Activated T-cell treated with anti-CD3 and anti-CD28 coated beads, Interleukin-2, amount 50 U/mL, for 48 hours (primary cell): ENCODE results near the gene HOXA3.

ENCODE experiments used
- DNase-seq, 2 experiments: peaks; one replicate each; pipeline ENCODE4 v3.0.0-alpha.2; 2020

HOXA3 gene

DNA sequence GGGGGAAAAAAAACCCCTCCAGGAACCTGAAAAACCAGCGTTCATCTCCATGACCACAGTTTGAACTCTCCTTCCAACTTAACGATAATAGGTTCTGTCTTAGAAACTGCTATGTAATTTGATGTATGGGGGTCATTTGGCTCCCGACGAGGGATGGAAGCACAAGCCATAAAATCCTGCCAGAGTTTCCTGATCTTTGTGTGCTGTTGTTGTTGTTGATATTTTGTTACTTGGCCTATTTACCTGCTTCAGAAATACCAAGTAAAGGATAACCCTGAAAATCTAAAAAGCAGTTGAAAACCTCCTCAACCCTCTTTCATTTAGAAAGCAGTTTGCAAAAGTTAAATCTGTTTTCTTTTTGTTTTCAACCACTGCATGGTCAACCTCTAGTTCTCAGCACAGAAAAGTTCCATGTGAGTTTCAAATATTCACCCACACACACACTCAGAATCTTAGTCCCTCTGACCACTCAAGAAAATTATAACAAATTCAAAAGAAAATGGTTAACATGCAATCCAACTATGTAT is 40.6 kb downstream of the HOXA3 start:
- no peak for DNase-seq

DNA sequence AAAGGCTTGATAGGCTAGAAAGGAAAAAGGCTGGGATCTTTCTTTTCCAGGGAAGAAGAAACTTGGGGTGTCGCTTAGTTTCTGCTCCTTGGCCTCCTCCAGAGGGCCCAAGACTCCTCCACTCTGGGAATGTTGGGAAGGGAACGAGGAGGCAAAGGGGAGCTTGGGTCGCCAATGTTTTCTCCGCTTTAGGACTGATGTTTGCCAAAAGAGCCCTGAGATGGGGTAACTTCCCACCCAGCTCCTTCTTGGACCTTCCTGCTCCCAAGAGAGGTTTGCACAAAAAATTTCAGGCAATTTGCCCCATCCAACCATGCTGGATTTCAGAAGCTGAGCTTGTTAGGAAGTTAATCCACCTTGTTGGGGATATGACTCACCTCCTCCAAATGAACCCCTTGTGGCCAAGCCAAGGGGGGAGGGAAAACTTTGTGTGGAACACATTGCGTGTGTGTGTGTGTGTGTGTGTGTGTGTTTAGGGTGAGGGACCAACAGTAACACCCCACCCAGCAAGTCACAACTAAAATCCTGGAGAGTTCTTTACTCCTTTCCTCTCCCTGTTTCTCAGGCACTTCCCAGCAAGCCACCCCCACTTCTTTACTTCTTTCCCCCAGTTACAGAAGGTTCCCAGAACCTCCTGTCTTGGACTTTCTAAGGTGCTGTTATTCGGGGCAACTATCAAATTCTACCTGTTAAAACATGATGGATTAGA is 41.2 kb downstream of the HOXA3 start:
- DNase-seq = no peak

DNA sequence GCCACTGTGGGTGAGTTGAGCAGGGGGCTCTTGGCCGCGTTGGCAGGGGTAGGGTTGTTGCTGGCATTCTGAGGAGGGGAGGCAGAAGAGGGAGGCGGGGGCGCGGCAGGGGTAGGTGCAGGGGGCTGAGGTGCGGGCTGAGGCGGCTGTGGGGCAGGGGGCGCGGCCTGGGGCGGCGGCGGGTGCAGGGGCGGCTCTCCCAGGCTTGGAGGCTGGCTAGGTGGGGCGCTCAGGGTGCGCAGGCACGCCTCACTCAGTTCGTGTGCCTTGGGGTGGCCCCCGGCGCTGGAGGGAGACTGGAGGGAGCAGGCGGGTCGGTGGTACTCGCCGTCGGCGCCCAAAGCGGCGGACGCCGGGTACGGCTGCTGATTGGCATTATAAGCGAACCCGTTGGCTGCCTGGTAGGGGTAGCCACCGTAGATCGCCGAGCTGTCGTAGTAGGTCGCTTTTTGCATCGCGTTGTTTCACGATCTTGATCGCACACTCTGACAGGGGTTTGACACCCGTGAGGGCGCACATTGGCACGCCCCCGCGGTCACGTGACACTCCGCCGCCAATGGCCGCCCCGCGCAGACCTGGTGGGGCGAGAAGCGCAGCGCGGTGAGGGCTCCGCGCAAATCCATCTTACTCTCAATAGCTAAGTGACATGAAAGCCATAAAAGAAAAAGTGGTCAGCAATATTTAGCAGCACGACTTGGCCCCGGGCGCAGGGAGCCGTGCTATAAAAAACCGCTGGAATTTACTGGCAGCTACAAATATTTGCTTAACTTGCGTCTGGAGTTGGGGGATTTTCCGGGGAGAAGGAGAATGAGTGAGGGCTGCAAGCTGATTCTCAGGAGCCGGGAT is 42.0 kb downstream of the HOXA3 start:
- DNase-seq = no peak

GRCh38 chr7:27109466-27110185 is 42.8 kb downstream of the HOXA3 start:
- no peak for DNase-seq

DNA sequence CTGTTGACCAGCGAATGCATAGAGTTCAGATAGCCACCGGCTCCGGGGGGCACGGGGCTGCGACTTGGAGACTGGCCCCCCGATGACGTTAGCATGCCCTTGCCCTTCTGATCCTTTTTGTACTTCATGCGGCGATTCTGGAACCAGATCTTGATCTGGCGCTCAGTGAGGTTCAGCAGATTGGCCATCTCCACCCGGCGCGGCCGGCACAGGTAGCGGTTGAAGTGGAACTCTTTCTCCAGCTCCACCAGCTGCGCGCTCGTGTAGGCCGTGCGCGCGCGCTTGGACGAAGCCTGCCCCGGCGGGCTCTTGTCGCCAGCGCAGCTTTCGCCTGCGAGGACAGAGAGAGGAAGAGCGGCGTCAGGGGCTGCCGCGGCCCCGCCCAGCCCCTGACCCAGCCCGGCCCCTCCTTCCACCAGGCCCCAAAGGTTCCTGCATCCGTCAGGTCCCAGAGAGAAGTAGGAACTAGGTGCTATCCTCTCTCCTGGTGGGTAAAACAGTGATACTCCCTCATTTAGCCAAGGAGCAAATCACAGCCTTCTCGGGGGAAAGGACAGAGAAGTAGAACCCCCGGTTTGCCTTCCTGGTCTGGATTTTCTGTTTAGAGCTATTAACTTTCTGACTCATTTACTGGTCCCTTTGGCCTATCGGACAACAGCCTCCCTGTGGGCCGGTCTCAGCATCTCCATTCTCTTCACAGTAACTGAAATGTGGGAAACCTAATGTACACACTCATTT is 43.8 kb downstream of the HOXA3 start:
- no peak for DNase-seq

DNA sequence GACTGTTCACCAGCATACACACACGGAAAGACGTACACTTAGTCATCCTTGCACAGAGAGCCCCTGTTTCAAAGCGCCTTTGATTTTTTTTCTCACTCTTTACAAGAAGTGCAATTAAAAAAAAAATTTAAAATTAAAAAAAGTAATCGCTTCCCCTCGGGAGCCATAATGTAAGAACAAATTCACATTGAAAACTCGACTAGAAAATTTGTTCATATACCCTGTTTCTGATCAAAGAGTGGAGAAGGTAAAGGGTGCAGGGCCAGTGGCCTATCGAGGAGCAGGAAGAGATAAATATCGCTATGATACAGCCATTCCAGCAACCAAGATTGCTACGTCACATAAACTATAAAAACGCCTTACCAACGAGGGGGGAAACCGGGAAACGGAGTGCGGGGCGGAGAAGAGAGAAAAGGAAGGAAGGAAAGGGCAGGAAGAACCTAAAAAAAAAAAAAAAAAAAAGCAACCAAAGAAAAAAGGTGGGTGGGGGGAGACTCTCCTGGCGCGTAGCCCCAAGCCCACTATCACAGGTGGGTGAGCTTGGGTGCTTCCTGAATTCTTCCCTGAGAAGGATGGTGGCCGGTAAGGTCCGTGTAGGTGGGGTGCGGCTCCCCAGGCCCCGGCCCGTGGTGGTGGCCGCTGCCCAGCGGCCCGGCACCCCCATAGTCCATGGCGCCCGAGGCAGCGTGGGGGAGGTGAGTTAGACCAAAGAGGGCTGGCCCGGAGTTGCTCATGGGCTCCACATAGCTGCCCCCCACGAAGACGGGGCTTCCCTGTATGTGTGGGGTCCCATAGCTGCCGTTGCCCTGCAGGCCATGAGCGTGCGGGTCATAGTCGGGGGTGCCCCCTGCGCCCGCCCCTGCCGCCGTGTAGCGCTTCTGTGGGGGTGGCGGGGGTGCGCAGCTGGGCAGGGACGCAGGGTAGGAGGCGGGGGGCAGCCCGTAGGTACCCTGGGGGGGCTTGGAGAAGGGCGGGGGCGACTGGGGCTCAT is 44.7 kb downstream of the HOXA3 start:
- no peak for DNase-seq

- no peak for DNase-seq
These were observed 45.5 kb downstream of the HOXA3 start for GRCh38 chr7:27106901-27107240.

GRCh38 chr7:27106181-27106900 is 46.0 kb downstream of the HOXA3 start:
- DNase-seq = no peak

- no peak for DNase-seq
These were observed 46.9 kb downstream of the HOXA3 start for GRCh38 chr7:27105301-27106031.

DNA sequence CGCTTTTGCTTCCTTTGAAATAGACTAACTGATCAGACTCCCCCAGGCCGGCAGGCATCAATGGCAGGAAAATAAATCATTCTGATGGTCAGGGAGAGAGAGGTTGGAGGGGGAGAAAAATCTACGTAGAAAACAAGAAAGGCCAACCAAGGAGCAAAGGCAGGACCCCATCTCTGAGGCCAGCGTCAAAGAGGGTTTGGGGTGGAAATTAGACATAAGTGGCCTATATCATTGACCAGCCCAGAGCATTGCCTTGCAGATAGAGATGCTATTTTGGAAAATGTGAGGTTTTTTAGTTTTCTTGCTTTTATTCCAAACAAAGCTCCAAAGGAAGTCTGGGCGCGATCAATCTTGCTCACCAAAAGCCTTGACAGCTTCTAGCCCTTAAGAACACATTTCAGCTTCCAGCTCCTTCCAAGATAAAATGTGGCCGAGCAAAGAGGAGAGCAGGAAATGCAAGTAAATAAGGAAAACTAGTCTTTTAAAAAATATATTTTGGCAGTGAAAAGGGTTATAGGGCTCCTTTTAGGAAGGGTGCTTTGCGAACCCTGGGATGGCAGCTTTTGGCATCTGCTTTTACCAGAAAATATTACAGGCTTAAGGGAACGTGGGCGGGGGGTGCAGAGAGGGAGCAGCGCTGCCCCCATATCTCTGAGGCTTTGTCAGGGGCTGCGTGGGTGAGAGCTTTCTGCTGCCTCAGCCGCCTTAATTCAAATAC is 47.9 kb downstream of the HOXA3 start:
- DNase-seq = no peak

DNA sequence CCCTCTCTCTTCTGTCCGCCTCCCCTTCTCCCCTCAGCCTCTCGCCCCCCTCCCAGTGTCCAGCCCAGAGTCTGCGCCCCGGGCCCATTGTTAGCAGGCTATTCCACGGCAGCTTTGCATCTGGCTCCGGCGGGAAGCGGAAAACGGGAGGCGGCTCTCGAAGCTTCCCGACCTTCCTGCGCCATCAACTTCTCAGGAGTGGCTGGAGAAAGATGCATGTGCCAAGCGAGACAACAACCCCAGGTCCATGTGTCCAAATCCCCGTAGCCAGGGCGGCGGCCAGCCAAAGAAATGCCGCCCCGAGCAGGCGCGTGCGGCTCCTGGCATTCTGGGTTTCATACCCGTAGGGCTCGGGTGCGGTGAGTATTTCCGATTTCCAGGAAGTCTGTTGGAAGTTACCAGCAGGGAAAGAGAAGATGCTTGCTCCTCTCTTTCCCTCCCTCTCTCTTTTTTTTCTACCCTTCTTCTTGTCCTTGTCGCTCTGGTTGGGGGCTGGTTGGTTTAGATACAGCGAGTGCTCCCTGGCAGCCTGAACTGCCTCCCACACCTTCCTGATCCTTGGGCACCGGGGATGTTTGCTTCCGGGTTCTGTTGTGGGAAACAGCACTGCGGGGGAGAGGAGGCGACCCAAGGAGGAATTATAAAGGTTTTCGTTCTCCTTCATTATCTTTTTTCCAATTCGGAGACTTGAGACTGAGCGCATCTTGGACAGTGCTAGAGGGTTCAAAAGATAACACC is 48.7 kb downstream of the HOXA3 start:
- DNase-seq = no peak

DNA sequence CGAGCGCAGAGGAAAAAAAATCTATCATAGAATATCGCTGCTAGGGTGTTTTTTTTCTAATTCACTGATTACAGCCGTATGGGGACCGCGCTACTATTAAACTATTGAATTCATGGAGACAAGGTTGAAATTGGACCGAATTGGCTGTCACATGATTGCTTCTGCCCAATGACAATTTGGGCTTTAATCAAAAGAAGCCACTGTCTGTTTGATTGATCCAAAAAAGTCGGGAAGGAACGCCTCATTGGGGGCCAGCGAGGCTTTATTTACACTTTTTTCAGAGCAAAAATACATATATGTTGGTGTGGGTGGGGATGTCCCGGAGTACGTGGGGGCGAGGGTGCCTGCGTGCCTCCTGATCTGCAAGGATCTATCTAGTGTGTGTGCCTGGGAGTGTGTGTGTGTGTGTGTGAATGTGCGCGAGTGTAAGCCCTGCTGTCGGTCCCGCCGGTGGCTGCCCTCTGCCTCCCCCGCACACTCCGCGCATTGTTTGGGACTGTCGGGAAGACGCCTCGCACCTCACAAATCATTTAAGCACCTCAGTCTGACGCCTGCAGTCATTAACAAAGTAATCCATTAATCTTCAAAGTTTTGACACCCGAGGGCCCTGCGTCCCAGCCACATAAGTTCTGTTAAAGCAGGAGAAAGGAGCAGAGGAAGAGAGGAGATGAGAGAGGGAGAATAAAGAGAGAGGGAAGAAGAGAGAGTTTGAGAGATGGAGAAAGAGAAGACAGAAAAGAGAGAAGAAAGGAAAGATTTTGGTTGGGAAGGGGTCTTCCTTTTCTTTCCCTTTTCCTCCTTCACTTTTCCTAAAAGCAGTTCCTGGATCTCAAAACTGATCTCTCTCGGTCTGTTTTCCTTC is 49.6 kb downstream of the HOXA3 start, which contains the start of gene HOXA2:
TSS of gene HOXA2 (minus strand) at position 103 of the 862 bp plus-strand sequence. CDS start 183 bp downstream, outside the sequence.
- no peak for DNase-seq

DNA sequence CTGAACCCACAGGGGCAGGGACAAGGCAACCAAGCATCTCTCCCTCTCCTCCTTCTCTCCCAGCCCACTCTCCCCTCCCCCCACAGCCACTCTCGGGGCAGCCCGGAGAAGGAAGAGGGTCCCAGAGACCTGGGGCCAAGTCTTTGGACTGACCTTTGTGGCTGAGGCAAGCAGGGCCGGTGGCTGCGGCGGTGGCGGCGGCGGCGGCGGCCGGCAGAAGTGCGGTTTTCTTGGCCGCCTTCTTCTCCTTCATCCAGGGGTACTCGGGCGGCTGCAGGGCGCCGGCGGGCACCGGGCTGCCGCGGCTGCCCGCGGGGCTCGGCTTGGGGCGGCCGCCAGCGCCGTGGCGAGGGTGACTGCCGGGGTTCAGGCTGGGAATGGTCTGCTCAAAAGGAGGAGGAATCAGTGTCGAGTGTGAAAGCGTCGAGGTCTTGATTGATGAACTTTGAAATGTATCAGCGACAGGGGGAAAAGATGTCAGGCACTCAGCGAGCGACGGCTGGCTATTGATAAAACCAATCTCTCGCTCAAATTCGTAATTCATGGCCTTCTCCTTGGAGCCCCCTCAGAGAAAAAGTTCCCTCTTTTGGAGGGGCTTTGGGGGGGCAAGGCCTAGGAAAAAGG is 50.3 kb downstream of the HOXA3 start:
- DNase-seq = no peak

DNA sequence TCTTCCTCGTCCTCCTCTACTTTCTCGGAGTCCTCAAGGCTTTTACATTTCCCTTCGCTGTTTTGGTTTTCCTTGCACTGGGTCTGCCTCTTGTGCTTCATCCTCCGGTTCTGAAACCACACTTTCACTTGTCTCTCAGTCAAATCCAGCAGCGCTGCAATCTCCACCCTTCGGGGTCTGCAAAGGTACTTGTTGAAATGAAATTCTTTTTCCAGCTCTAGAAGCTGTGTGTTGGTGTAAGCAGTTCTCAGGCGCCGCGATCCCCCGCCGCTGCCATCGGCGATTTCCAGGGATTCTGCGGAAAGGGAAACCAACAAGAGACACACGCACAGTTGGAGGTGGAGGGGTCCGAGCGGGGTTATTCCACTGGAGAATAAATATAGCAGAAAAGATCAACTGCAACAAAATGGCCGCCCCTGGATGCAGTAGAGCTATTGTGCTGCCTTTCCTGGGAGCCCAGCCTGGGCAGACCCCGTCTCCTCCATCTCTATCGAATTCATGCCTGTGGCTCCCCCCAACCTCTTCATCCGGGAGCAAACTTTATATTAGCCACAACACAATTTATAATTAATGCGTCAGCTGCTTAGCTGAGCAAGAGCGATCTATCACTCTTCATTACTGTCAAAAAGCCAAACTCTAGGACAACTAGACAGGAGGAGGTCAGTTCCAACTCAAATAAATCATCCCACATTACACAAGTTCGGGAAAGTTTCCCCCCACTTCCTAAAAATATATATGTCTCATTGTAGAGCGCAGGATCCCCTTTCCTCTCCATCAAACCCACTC is 51.0 kb downstream of the HOXA3 start:
- DNase-seq = no peak

- DNase-seq = no peak
These were observed 51.7 kb downstream of the HOXA3 start for GRCh38 chr7:27100694-27101170.
